ENCODE measurements around the gene VOPP1. TPM values are rescaled to one million over a fixed set of nuclear protein-coding genes. Genes with fewer than 3 reads are reported as not detected.

Gene VOPP1
- total RNA-seq, 6 experiments from 2014 or later, result 15.8 to 30.3 (median 23.2) TPM

GRCh38 chr7:55550841-55551537 is 21.3 kb downstream of the VOPP1 start:
- H3K27me3 ChIP-seq, result no peaks in the 10 kb centered on the region
- WGBS (ENCODE audit: insufficient coverage, low coverage, low lambda C conversion rate, missing lambda C conversion rate), result 90% methylated on average over 8 of the region's 11 CpGs
- H3K9me3 ChIP-seq, result no peaks in the 10 kb centered on the region
- ATAC-seq (no peak), DNase-seq (no peak)
- TF ChIP-seq CTCF (IDR thresholded peaks at IDR 0.05), result no peak
- no peak for TF ChIP-seq POLR2A (IDR thresholded peaks at IDR 0.05)
- peaks cover 0 to 35% (median 12%) of the 10 kb centered on the region in 4 donors for H3K4me1 ChIP-seq
- H3K27ac ChIP-seq, result no peak overlapping the region
- H3K36me3 ChIP-seq, result no peaks in the 10 kb centered on the region
- intact Hi-C loops (cut with DNase I), result no loop called here
- no peak overlapping the region for H3K4me3 ChIP-seq

GRCh38 chr7:55550010-55550663 is 22.2 kb downstream of the VOPP1 start:
- ATAC-seq (peak; percentile 37 to 77 (median 58)), DNase-seq (peak in 1 of 3 donors; percentile 59)
- no peaks in the 10 kb centered on the region for H3K9me3 ChIP-seq
- no peaks in the 10 kb centered on the region for H3K36me3 ChIP-seq
- intact Hi-C loops (cut with DNase I), result no loop called here
- no peak overlapping the region for H3K27ac ChIP-seq
- TF ChIP-seq POLR2A (IDR thresholded peaks at IDR 0.05), result no peak
- peak; percentile 42 to 62 (median 50) for TF ChIP-seq CTCF (IDR thresholded peaks at IDR 0.05)
- WGBS (ENCODE audit: insufficient coverage, low coverage, low lambda C conversion rate, missing lambda C conversion rate), result 67% methylated on average over 11 of the region's 15 CpGs
- no peak overlapping the region for H3K4me3 ChIP-seq
- no peaks in the 10 kb centered on the region for H3K27me3 ChIP-seq
- H3K4me1 ChIP-seq, result peaks cover 0 to 33% (median 12%) of the 10 kb centered on the region in 4 donors

GRCh38 chr7:55549457-55549856 is 22.8 kb downstream of the VOPP1 start:
- no peak overlapping the region for H3K27ac ChIP-seq
- DNase-seq, result no peak
- no peaks in the 10 kb centered on the region for H3K27me3 ChIP-seq
- TF ChIP-seq CTCF (IDR thresholded peaks at IDR 0.05) (no peak), POLR2A (IDR thresholded peaks at IDR 0.05) (no peak)
- intact Hi-C loops (cut with DNase I), result no loop called here
- H3K9me3 ChIP-seq, result no peaks in the 10 kb centered on the region
- WGBS (ENCODE audit: insufficient coverage, low coverage, low lambda C conversion rate, missing lambda C conversion rate), result 63% methylated on average over 2 of the region's 7 CpGs
- H3K4me3 ChIP-seq, result no peak overlapping the region
- no peaks in the 10 kb centered on the region for H3K36me3 ChIP-seq
- peaks cover 0 to 33% (median 12%) of the 10 kb centered on the region in 4 donors for H3K4me1 ChIP-seq
- no peak for ATAC-seq

GRCh38 chr7:55548295-55548731 is 24.0 kb downstream of the VOPP1 start:
- no peak for TF ChIP-seq POLR2A (IDR thresholded peaks at IDR 0.05)
- TF ChIP-seq CTCF (IDR thresholded peaks at IDR 0.05), result no peak
- Histone ChIP-seq H3K36me3 (no peaks in the 10 kb centered on the region), H3K27me3 (no peaks in the 10 kb centered on the region), H3K9me3 (no peaks in the 10 kb centered on the region), H3K4me3 (no peak overlapping the region), H3K27ac (no peak overlapping the region), H3K4me1 (peaks cover 0 to 33% (median 12%) of the 10 kb centered on the region in 4 donors)
- 73% methylated on average over 2 of the region's 7 CpGs for WGBS (ENCODE audit: insufficient coverage, low coverage, low lambda C conversion rate, missing lambda C conversion rate)
- ATAC-seq (no peak), DNase-seq (no peak)
- intact Hi-C loops (cut with DNase I), result no loop called here

All from right lobe of liver (tissue), 6 donors.